ENCODE results near the gene RTF2.

RTF2 gene

DNA sequence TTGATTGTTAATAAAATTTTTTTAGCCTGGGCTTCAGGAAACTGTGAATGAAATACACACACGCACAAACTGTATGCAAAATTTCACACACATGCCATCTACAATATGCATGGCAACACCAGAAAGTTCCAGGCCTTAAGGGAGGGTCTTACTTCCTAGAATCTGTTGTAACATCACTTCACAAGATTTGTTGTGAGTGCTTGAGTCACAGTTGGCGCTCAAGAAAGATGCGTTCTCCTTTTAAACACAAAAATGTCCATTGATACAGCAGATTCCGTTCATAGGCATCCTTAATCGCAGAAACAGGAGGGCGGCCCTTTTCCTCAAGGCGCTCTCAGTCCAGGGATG, 485 bp upstream of the RTF2 start:
- Mint-ChIP-seq H3K9me3 (no peaks in the 10 kb centered on the region), H3K27ac (peak overlapping the region; percentile 99 to 100), H3K36me3 (ENCODE audit: insufficient read depth) (peaks cover 33% of the 10 kb centered on the region), H3K4me3 (peak overlapping the region; percentile 98 to 99), H3K4me1 (ENCODE audit: low read depth in 2 of 2) (peaks cover 26 to 38% of the 10 kb centered on the region in 2 donors), H3K27me3 (no peaks in the 10 kb centered on the region)
- DNase-seq (no peak), ATAC-seq (replicated peaks) (no peak)

DNA sequence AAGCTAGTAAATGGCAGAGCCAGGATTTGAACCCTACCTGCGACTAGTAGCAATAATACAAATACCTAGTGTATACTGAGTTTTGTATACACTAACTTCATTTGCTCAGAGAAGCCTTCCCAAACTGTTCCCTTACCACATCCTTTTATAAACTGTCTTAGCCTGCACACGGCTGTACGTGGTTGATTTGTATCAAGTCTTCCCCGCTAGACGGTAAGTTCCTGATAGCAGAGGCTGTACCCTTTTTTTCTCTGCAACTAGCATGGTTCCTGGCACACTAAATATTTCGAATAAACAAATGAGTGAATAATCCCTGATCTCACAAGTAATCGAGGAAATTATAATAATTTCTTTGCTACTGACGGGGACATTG, 636 bp downstream of the RTF2 start:
- H3K9me3 Mint-ChIP-seq: no peaks in the 10 kb centered on the region
- H3K27ac Mint-ChIP-seq: peak overlapping the region; percentile 99 to 100
- H3K4me3 Mint-ChIP-seq: peak overlapping the region; percentile 98 to 99
- ATAC-seq (replicated peaks) (peak; percentile 18), DNase-seq (peak in 1 of 3 experiments; percentile 4)
- H3K4me1 Mint-ChIP-seq (ENCODE audit: low read depth in 2 of 2): peaks cover 21 to 29% of the 10 kb centered on the region in 2 donors
- H3K27me3 Mint-ChIP-seq: no peaks in the 10 kb centered on the region
- peaks cover 44% of the 10 kb centered on the region for H3K36me3 Mint-ChIP-seq (ENCODE audit: insufficient read depth)

DNA sequence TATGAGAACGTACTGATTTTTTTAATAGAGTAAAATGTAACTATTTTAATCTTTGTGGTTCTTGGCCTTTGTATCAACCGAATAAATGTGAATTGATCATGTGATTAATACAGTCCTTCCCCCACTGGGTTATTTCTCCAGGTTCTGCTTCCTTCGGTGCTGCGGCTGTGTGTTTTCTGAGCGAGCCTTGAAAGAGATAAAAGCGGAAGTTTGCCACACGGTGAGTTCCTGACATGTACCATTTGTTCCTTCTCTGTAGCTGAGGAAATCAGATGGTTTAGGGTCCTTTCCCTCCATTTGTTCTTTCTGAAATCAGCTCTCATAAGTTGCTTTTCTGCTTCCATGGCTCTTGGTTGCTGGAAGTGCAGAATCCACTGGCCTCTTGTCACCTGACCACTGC, 15.5 kb downstream of the RTF2 start:
- H3K4me1 Mint-ChIP-seq (ENCODE audit: low read depth in 2 of 2): peaks cover 14 to 37% of the 10 kb centered on the region in 2 donors
- no peaks in the 10 kb centered on the region for H3K9me3 Mint-ChIP-seq
- peaks cover 60% of the 10 kb centered on the region for H3K36me3 Mint-ChIP-seq (ENCODE audit: insufficient read depth)
- no peak overlapping the region for H3K4me3 Mint-ChIP-seq
- H3K27ac Mint-ChIP-seq: peak overlapping the region; percentile 78 to 86
- ATAC-seq (replicated peaks) (no peak), DNase-seq (no peak)
- H3K27me3 Mint-ChIP-seq: no peaks in the 10 kb centered on the region

DNA sequence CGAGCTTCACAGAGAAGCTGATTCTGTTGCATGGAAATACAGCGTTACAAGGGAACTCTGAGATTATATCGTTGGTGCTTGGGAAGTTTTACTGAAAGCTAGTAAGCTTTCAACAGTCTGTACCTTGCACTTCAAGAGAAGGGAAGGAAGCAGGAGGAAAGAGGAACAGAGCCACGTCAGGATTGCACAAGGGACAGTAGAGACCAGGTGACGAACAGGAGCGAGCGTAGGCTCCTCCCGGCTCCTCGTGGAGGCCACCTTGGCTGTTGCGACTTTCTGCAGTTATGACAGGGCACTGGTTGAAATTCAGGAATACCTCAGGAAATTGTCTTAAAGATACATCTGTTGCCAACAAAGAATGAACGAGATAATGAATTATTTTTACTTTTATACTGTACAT, 18.8 kb downstream of the RTF2 start:
- Mint-ChIP-seq H3K4me1 (ENCODE audit: low read depth in 2 of 2) (peaks cover 10 to 37% of the 10 kb centered on the region in 2 donors), H3K27ac (peak overlapping the region; percentile 47 to 69), H3K4me3 (no peak overlapping the region), H3K36me3 (ENCODE audit: insufficient read depth) (peaks cover 58% of the 10 kb centered on the region), H3K9me3 (no peaks in the 10 kb centered on the region), H3K27me3 (no peaks in the 10 kb centered on the region)
- DNase-seq (no peak), ATAC-seq (replicated peaks) (no peak)

DNA sequence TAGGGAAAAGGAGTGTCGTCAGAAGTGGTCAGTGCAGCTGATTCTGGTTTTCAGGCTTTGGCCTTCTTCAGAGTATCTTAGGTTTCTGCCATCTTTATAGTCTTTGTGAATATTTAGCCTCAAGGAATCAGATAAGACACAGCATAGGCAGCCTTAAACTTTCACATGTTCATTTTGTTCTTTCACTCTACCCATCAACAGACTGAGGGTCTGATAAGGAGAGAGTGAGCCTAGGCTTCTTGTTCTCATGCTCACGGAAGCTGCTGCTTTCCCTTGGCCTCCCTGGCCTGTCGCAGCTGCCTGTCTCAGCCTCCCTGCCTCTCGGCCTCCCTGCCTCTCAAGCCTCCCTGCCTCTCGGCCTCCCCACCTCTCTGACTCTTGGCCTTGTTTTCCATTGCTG, 20.1 kb downstream of the RTF2 start:
- Mint-ChIP-seq H3K27ac (no peak overlapping the region), H3K4me1 (ENCODE audit: low read depth in 2 of 2) (peaks cover 10 to 42% of the 10 kb centered on the region in 2 donors), H3K27me3 (no peaks in the 10 kb centered on the region), H3K9me3 (no peaks in the 10 kb centered on the region), H3K4me3 (no peak overlapping the region), H3K36me3 (ENCODE audit: insufficient read depth) (peaks cover 64% of the 10 kb centered on the region)
- no peak for ATAC-seq (replicated peaks)
- no peak for DNase-seq

DNA sequence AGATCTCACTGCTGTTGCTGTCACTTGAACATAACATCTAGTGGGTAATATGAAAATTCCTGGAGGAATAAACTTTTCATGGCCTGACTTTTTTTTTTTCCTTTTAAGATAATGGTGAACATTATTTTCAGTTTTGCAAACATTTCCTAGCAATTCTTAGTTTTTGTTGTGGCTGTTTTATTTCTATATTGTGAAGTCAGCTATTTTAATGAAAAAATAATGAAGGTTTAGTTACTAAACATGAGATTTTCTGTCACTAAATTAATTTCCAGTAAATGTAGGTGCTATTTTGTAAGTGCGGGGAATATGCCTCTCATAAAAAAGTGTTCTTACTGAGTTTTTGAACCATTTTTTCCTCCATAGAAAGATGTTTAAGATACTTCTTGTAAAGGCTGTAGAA, 32.7 kb downstream of the RTF2 start:
- peaks cover 0 to 4% of the 10 kb centered on the region in 2 donors for H3K4me1 Mint-ChIP-seq (ENCODE audit: low read depth in 2 of 2)
- H3K36me3 Mint-ChIP-seq (ENCODE audit: insufficient read depth): peaks cover 18% of the 10 kb centered on the region
- DNase-seq: no peak
- no peak overlapping the region for H3K4me3 Mint-ChIP-seq
- H3K9me3 Mint-ChIP-seq: no peaks in the 10 kb centered on the region
- no peaks in the 10 kb centered on the region for H3K27me3 Mint-ChIP-seq
- ATAC-seq (replicated peaks): no peak
- H3K27ac Mint-ChIP-seq: peak overlapping the region in 1 of 2 donors; percentile 32

DNA sequence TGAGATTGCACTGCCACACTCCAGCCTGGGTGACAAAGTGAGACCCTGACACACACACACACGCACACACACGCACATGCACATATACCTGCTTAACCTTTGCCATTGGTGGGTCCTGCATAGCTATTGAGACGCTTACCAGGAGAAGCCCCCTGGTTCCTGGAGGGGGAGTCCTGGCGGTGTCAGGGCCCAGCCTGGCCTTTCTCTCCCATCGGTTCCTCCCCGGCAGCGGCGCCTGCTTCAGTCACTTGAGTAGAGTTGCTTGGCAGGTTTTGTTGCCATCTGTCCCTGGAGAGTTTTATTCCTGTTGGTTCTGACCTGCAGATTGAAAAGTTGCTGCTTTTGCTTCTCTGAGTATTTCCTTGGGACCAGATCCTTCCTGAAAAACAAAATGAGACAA, 35.5 kb downstream of the RTF2 start:
- DNase-seq (no peak), ATAC-seq (replicated peaks) (no peak)
- H3K27ac Mint-ChIP-seq: peak overlapping the region; percentile 26 to 42
- H3K36me3 Mint-ChIP-seq (ENCODE audit: insufficient read depth): peaks cover 16% of the 10 kb centered on the region
- H3K9me3 Mint-ChIP-seq: no peaks in the 10 kb centered on the region
- peaks cover 3 to 8% of the 10 kb centered on the region in 2 donors for H3K4me1 Mint-ChIP-seq (ENCODE audit: low read depth in 2 of 2)
- no peak overlapping the region for H3K4me3 Mint-ChIP-seq
- no peaks in the 10 kb centered on the region for H3K27me3 Mint-ChIP-seq

DNA sequence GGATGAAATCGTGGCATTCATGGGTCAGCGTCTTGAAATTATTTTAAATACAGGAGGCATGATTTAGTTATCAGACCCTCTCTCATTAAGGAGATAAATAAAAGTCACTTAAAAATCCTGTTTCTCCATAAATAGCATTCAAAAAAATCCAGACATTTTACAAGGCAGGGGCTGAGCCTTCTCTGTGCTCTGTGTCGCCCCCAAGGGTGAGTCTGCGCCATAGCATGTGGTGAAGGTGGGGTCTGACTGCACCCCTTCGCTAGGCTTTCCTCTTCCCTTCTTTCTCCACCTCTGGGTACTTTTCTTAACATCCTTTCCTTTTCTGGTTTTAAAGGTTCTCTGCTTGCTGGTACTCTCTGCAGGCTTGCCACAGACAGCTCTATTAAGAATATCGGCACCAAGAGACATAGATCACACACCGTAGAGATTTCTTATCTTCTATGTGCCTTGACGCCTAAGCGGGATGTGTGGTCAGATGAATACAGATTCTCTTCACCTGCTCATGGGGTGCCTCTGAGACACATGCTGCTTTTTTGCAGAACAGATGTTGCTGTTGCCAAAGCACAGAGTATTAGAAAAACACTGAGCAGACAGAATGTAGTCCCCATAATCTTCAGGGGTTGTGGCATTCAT, 36.1 kb downstream of the RTF2 start:
- Mint-ChIP-seq H3K4me1 (ENCODE audit: low read depth in 2 of 2) (peaks cover 3 to 8% of the 10 kb centered on the region in 2 donors), H3K27me3 (no peaks in the 10 kb centered on the region)

DNA sequence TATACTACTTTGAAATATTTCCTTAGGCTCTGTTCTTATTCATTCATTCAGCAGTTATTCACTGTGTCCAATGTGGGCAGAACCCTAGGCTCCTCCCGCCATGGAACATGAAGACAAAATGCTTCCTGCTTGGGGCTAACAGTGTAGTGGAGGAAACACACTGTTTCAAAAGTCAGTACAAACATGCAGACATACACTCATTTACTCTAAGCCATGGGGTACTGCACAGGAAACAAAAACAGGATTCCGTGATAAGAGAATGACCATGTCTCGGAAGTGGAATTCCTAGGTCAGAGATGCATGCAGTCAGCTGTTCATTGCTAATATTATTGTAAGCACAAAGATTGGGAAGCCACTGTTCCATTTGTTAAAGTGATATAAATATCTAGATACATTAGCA, 37.7 kb downstream of the RTF2 start:
- H3K9me3 Mint-ChIP-seq: no peaks in the 10 kb centered on the region
- H3K36me3 Mint-ChIP-seq (ENCODE audit: insufficient read depth): peaks cover 17% of the 10 kb centered on the region
- ATAC-seq (replicated peaks): no peak
- H3K27ac Mint-ChIP-seq: no peak overlapping the region
- no peak overlapping the region for H3K4me3 Mint-ChIP-seq
- H3K4me1 Mint-ChIP-seq (ENCODE audit: low read depth in 2 of 2): peaks cover 3 to 8% of the 10 kb centered on the region in 2 donors
- DNase-seq: no peak
- no peaks in the 10 kb centered on the region for H3K27me3 Mint-ChIP-seq

More for the DNA sequence above, 36.1 kb downstream of the RTF2 start:
- no peaks in the 10 kb centered on the region for H3K9me3 Mint-ChIP-seq
- H3K27ac Mint-ChIP-seq: peak overlapping the region; percentile 21 to 42
- ATAC-seq (replicated peaks) (peak; percentile 40), DNase-seq (peak; percentile 3 to 14 (median 9))
- peaks cover 20% of the 10 kb centered on the region for H3K36me3 Mint-ChIP-seq (ENCODE audit: insufficient read depth)
- no peak overlapping the region for H3K4me3 Mint-ChIP-seq

DNA sequence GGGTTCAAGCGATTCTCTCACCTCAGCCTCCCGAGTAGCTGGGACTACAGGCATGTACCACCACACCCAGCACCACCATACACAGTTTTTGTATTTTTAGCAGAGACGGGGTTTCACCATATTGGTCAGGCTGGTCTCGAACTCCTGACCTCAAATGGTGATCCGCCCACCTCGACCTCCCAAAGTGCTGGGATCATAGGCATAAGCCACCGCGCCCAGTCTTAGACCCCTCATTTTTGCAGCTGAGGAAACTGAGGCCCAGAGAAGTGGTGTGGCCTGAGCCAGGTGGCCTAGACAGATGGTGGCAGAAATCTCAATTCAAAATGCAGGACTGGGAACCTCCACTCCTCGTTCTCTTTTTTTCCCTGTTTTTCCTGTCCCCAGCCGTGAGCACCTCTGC, 43.5 kb downstream of the RTF2 start:
- Mint-ChIP-seq H3K27ac (no peak overlapping the region), H3K27me3 (no peaks in the 10 kb centered on the region), H3K9me3 (no peaks in the 10 kb centered on the region), H3K4me1 (ENCODE audit: low read depth in 2 of 2) (peaks cover 3 to 4% of the 10 kb centered on the region in 2 donors), H3K36me3 (ENCODE audit: insufficient read depth) (peaks cover 47% of the 10 kb centered on the region), H3K4me3 (no peak overlapping the region)
- no peak for DNase-seq
- ATAC-seq (replicated peaks): no peak

DNA sequence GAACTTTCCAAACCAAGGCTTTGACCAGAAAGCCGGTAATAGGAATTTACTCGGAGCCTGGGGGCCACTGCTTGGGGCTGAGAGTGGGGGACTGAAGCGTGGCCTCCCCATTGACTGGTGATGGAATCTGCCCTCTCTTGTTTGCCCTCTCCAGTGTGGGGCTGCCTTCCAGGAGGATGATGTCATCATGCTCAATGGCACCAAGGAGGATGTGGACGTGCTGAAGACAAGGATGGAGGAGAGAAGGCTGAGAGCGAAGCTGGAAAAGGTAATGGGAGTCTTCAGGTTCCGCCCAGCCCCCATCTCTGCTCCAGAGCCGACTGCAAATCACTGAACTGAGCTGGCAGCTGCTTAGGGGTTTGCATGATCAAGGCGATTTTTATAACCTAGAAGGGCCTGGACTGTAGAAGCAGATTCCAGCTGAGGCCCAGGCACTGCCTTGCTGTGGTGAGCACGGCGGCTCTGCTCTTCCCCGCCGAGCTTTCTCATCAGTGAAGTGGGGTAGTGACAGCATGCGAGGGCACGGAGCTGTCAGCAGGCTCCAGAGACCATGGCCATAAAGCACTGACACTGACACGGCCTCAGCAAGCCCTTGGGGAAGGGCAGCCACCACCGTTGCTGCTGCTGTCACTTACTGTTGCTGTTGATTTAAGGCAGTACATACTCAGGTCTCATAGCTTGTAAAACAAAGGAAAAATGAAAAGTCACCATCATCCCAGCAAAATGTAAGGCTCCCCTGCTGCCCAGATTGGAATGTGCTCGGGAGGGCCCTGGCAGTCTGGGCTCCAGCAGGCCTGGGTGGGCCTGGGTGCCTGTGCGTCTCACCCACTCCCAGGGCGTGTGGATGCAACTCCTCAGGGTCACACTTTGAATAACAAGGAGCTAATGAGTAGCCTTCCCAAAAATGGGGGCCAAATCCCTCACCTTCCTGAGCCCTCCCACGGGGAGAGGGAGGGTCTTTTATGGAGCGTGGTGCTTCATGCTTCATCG, 45.0 kb downstream of the RTF2 start:
- no peaks in the 10 kb centered on the region for H3K9me3 Mint-ChIP-seq
- H3K4me1 Mint-ChIP-seq (ENCODE audit: low read depth in 2 of 2): no peaks in the 10 kb centered on the region
- no peak overlapping the region for H3K27ac Mint-ChIP-seq
- no peaks in the 10 kb centered on the region for H3K27me3 Mint-ChIP-seq
- H3K36me3 Mint-ChIP-seq (ENCODE audit: insufficient read depth): peaks cover 50% of the 10 kb centered on the region
- H3K4me3 Mint-ChIP-seq: no peak overlapping the region
- ATAC-seq (replicated peaks) (no peak), DNase-seq (no peak)

DNA sequence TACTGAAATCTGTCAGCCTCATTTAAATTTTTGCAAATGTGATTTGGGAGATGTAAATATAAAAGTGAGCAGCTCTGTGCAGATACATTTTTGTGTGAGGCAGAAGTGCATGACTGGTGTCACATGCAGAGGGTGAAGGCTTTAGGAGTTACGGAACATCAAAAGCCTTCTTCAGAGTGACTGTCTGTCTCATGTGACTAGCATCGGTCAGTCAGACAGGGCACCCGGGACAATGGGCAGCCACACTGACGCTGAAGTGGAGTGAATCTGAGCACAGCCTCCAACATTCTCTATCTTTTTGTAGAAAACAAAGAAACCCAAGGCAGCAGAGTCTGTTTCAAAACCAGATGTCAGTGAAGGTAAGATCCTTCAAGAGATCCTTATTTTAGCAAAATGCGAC, 48.2 kb downstream of the RTF2 start:
- no peak overlapping the region for H3K4me3 Mint-ChIP-seq
- ATAC-seq (replicated peaks) (no peak), DNase-seq (no peak)
- H3K27me3 Mint-ChIP-seq: no peaks in the 10 kb centered on the region
- peaks cover 0 to 6% of the 10 kb centered on the region in 2 donors for H3K9me3 Mint-ChIP-seq
- H3K27ac Mint-ChIP-seq: no peak overlapping the region
- no peaks in the 10 kb centered on the region for H3K4me1 Mint-ChIP-seq (ENCODE audit: low read depth in 2 of 2)
- H3K36me3 Mint-ChIP-seq (ENCODE audit: insufficient read depth): peaks cover 64% of the 10 kb centered on the region

DNA sequence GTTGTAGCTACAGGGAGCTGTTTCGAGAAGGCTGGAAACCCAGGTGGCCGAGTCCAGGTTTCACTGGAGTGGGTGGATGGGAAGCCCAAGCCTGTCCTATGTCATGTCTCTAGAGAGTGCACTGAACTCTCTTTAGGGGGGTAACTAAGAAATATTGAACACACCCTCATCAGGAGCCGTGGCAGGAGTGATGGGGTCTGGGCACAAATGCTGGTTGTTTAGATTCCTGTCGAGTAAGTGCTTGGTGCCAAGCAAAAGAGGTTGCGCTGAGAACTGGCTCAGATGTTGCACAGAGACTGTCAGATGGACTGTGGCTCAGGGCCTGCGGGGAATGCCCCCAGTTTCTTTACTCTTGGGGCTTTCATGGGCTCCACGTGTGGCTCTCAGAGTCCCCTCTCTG, 48.8 kb downstream of the RTF2 start:
- Mint-ChIP-seq H3K27me3 (no peaks in the 10 kb centered on the region), H3K27ac (no peak overlapping the region), H3K4me1 (ENCODE audit: low read depth in 2 of 2) (no peaks in the 10 kb centered on the region), H3K4me3 (no peak overlapping the region), H3K9me3 (peaks cover 0 to 6% of the 10 kb centered on the region in 2 donors), H3K36me3 (ENCODE audit: insufficient read depth) (peaks cover 64% of the 10 kb centered on the region)
- DNase-seq (no peak), ATAC-seq (replicated peaks) (no peak)

DNA sequence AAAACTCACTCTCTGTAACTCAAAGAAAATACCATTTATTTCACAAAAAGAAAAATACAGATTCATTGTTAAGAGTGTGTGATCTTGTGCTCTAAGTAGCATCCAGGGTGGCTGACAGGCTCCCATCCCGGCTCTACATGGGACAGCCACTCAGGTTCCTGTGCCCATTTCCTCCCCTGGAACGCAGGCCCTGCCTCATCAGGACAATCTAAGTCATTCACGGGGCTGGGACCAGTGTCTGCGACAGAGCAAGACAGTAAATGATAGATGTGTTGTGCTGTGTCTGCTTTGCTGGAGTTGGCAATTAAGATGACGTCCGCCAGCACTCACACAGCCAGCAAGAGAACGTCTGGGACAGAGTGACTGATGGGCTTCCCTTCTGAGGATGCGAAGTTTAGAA, 49.2 kb downstream of the RTF2 start:
- no peak overlapping the region for H3K4me3 Mint-ChIP-seq
- H3K27ac Mint-ChIP-seq: no peak overlapping the region
- H3K9me3 Mint-ChIP-seq: peaks cover 0 to 6% of the 10 kb centered on the region in 2 donors

More for the DNA sequence above, 49.2 kb downstream of the RTF2 start:
- Mint-ChIP-seq H3K27me3 (no peaks in the 10 kb centered on the region), H3K36me3 (ENCODE audit: insufficient read depth) (peaks cover 62% of the 10 kb centered on the region), H3K4me1 (ENCODE audit: low read depth in 2 of 2) (no peaks in the 10 kb centered on the region)
- ATAC-seq (replicated peaks) (no peak), DNase-seq (no peak)
